ENCODE measurements around the gene BRINP3. TPM values are rescaled to one million over a fixed set of nuclear protein-coding genes. Genes with fewer than 3 reads are reported as not detected.

Gene BRINP3
- total RNA-seq, 1 donor = not detected

- no peaks in the 10 kb centered on the region for H3K9me3 ChIP-seq (ENCODE audit: low read depth, low read length)
- no peak overlapping the region for H2AFZ ChIP-seq (ENCODE audit: low read length)
- H3K79me2 ChIP-seq (ENCODE audit: insufficient read depth, low read length) = no peaks in the 10 kb centered on the region
- H4K20me1 ChIP-seq (ENCODE audit: insufficient read depth, low read length) = no peaks in the 10 kb centered on the region
- no peak for DNase-seq (ENCODE audit: insufficient read length, low spot score, missing footprints)
- no peaks in the 10 kb centered on the region for H3K4me1 ChIP-seq (ENCODE audit: insufficient read depth, low read length)
- no peak overlapping the region for H3K27ac ChIP-seq (ENCODE audit: low read depth, low read length)
- no peaks in the 10 kb centered on the region for H3K27me3 ChIP-seq (ENCODE audit: insufficient read depth, low read length)
- no peak overlapping the region for H3K4me3 ChIP-seq (ENCODE audit: insufficient read depth, low read length)
- H3K36me3 ChIP-seq (ENCODE audit: insufficient read depth, low read length) = no peaks in the 10 kb centered on the region
- TF ChIP-seq, protein P1, sequence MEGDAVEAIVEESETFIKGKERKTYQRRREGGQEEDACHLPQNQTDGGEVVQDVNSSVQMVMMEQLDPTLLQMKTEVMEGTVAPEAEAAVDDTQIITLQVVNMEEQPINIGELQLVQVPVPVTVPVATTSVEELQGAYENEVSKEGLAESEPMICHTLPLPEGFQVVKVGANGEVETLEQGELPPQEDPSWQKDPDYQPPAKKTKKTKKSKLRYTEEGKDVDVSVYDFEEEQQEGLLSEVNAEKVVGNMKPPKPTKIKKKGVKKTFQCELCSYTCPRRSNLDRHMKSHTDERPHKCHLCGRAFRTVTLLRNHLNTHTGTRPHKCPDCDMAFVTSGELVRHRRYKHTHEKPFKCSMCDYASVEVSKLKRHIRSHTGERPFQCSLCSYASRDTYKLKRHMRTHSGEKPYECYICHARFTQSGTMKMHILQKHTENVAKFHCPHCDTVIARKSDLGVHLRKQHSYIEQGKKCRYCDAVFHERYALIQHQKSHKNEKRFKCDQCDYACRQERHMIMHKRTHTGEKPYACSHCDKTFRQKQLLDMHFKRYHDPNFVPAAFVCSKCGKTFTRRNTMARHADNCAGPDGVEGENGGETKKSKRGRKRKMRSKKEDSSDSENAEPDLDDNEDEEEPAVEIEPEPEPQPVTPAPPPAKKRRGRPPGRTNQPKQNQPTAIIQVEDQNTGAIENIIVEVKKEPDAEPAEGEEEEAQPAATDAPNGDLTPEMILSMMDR (IDR thresholded peaks at IDR 0.05; ENCODE audit: extremely low read depth, low read depth, low read length) = no peak
- H3K4me2 ChIP-seq (ENCODE audit: insufficient read depth, low read length) = no peak overlapping the region
Observed at GRCh38 chr1:190119683-190120082, 358.0 kb downstream of the BRINP3 start.

DNA sequence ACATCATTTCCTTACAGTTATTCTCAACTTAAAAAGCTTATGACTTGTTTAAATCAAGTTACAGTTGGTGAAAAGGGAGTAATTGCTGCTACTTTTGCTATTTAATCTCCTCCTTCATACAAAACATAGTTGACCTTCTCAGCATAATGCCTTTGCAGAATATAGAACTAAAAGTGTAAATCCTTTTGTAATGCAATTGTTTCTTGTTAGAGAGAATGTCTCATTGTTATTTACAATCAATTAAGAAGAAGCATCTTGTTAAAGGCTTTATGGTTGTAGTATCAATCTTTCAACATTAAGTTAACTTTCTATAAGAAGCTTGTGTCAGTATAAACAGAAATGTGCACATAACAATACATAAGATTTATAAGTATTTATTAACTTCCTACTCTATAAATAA lies 360.7 kb downstream of the BRINP3 start:
- no peak overlapping the region for H2AFZ ChIP-seq (ENCODE audit: low read length)
- H3K27me3 ChIP-seq (ENCODE audit: insufficient read depth, low read length) = no peaks in the 10 kb centered on the region
- no peak overlapping the region for H3K27ac ChIP-seq (ENCODE audit: low read depth, low read length)
- H3K36me3 ChIP-seq (ENCODE audit: insufficient read depth, low read length) = no peaks in the 10 kb centered on the region
- DNase-seq (ENCODE audit: insufficient read length, low spot score, missing footprints) = no peak
- H3K4me3 ChIP-seq (ENCODE audit: insufficient read depth, low read length) = no peak overlapping the region
- H3K4me1 ChIP-seq (ENCODE audit: insufficient read depth, low read length) = no peaks in the 10 kb centered on the region
- no peak overlapping the region for H3K4me2 ChIP-seq (ENCODE audit: insufficient read depth, low read length)
- no peaks in the 10 kb centered on the region for H3K9me3 ChIP-seq (ENCODE audit: low read depth, low read length)
- no peaks in the 10 kb centered on the region for H4K20me1 ChIP-seq (ENCODE audit: insufficient read depth, low read length)
- H3K79me2 ChIP-seq (ENCODE audit: insufficient read depth, low read length) = no peaks in the 10 kb centered on the region
- TF ChIP-seq, protein P1 (IDR thresholded peaks at IDR 0.05; ENCODE audit: extremely low read depth, low read depth, low read length) = no peak

GRCh38 chr1:190104961-190105360 lies 372.7 kb downstream of the BRINP3 start:
- H2AFZ ChIP-seq (ENCODE audit: low read length) = no peak overlapping the region
- H3K36me3 ChIP-seq (ENCODE audit: insufficient read depth, low read length) = no peaks in the 10 kb centered on the region
- H3K4me3 ChIP-seq (ENCODE audit: insufficient read depth, low read length) = no peak overlapping the region
- H3K4me1 ChIP-seq (ENCODE audit: insufficient read depth, low read length) = no peaks in the 10 kb centered on the region
- H3K9me3 ChIP-seq (ENCODE audit: low read depth, low read length) = no peaks in the 10 kb centered on the region
- no peak overlapping the region for H3K27ac ChIP-seq (ENCODE audit: low read depth, low read length)
- no peak overlapping the region for H3K4me2 ChIP-seq (ENCODE audit: insufficient read depth, low read length)
- no peak for DNase-seq (ENCODE audit: insufficient read length, low spot score, missing footprints)
- TF ChIP-seq, protein P1 (IDR thresholded peaks at IDR 0.05; ENCODE audit: extremely low read depth, low read depth, low read length) = no peak
- no peaks in the 10 kb centered on the region for H3K27me3 ChIP-seq (ENCODE audit: insufficient read depth, low read length)
- H4K20me1 ChIP-seq (ENCODE audit: insufficient read depth, low read length) = no peaks in the 10 kb centered on the region
- no peaks in the 10 kb centered on the region for H3K79me2 ChIP-seq (ENCODE audit: insufficient read depth, low read length)

GRCh38 chr1:190102757-190103326 lies 374.8 kb downstream of the BRINP3 start:
- no peak overlapping the region for H3K4me2 ChIP-seq (ENCODE audit: insufficient read depth, low read length)
- no peak overlapping the region for H2AFZ ChIP-seq (ENCODE audit: low read length)
- H3K27ac ChIP-seq (ENCODE audit: low read depth, low read length) = no peak overlapping the region
- H3K79me2 ChIP-seq (ENCODE audit: insufficient read depth, low read length) = no peaks in the 10 kb centered on the region
- H3K9me3 ChIP-seq (ENCODE audit: low read depth, low read length) = no peaks in the 10 kb centered on the region
- no peaks in the 10 kb centered on the region for H4K20me1 ChIP-seq (ENCODE audit: insufficient read depth, low read length)
- no peaks in the 10 kb centered on the region for H3K4me1 ChIP-seq (ENCODE audit: insufficient read depth, low read length)
- TF ChIP-seq, protein P1 (IDR thresholded peaks at IDR 0.05; ENCODE audit: extremely low read depth, low read depth, low read length) = no peak
- H3K36me3 ChIP-seq (ENCODE audit: insufficient read depth, low read length) = no peaks in the 10 kb centered on the region
- H3K4me3 ChIP-seq (ENCODE audit: insufficient read depth, low read length) = no peak overlapping the region
- H3K27me3 ChIP-seq (ENCODE audit: insufficient read depth, low read length) = no peaks in the 10 kb centered on the region
- DNase-seq (ENCODE audit: insufficient read length, low spot score, missing footprints) = no peak
